DND-41 (cell line): Measurements from ENCODE around the gene FGF12.

Experiments used
- ATAC-seq: fragments of 200-7000 bp; cut with Tn5 transposase; 3 replicates; pipeline ENCODE4 v1.9.1; 2021; ENCODE audit warnings: low read depth; ENCODE audit not compliant: insufficient read depth
- DNase-seq: peaks from one replicate; pipeline ENCODE4 v3.0.0-alpha.2; 2020
- H2AFZ ChIP-seq: 2 replicates; pipeline ENCODE4 v1.6.0; 2012; ENCODE audit warnings: low read depth, low read length
- H3K27ac ChIP-seq: 2 replicates; pipeline ENCODE4 v1.5.1; 2012; ENCODE audit warnings: low read length, inconsistent platforms
- H3K27me3 ChIP-seq: fragments of 200-600 bp; sonication (generic); 2 replicates; pipeline ENCODE4 v1.6.0; 2012; ENCODE audit warnings: low read length, mild to moderate bottlenecking, inconsistent platforms; ENCODE audit not compliant: insufficient read depth, poor library complexity
- H3K36me3 ChIP-seq: 2 replicates; pipeline ENCODE4 v1.5.1; 2012; ENCODE audit warnings: low read length, inconsistent platforms; ENCODE audit not compliant: insufficient read depth
- H3K4me1 ChIP-seq: 2 replicates; pipeline ENCODE4 v1.5.1; 2012; ENCODE audit warnings: mild to moderate bottlenecking, low read length; ENCODE audit not compliant: insufficient read depth
- H3K4me2 ChIP-seq: 2 replicates; pipeline ENCODE4 v1.6.0; 2012; ENCODE audit warnings: mild to moderate bottlenecking, moderate library complexity, low read length, inconsistent platforms; ENCODE audit not compliant: insufficient read depth
- H3K4me3 ChIP-seq, 2 experiments: fragments of 200-600 bp in 1 of 2; shearing (Covaris generic) in 1 of 2; 2 replicates each; pipeline ENCODE4 v1.5.1; 2012 to 2016; ENCODE audit warnings: inconsistent platforms in 2 of 2, low read length in 2 of 2, mild to moderate bottlenecking in 2 of 2, low read depth in 1 of 2, moderate library complexity in 1 of 2
- H3K79me2 ChIP-seq: 2 replicates; pipeline ENCODE4 v1.6.0; 2012; ENCODE audit warnings: low read length, inconsistent platforms; ENCODE audit not compliant: insufficient read depth
- H3K9ac ChIP-seq: 2 replicates; pipeline ENCODE4 v1.6.0; 2012; ENCODE audit warnings: low read depth, mild to moderate bottlenecking, inconsistent platforms, low read length, moderate library complexity
- H3K9me3 ChIP-seq: 2 replicates; pipeline ENCODE4 v1.5.1; 2012; ENCODE audit warnings: low read length, moderate library complexity, mild to moderate bottlenecking, inconsistent platforms; ENCODE audit not compliant: insufficient read depth, severe bottlenecking
- H4K20me1 ChIP-seq: 2 replicates; pipeline ENCODE4 v1.6.0; 2012; ENCODE audit warnings: low read length; ENCODE audit not compliant: insufficient read depth
- CTCF ChIP-seq: IDR thresholded peaks from 2 replicates; pipeline ENCODE4 v1.5.1; 2012; ENCODE audit warnings: borderline replicate concordance, low read length, moderate library complexity, mild to moderate bottlenecking; ENCODE audit not compliant: poor library complexity, severe bottlenecking; ENCODE audit errors: extremely low read depth
- EZH2 ChIP-seq: IDR thresholded peaks from 3 replicates; pipeline ENCODE4 v1.6.1; 2012; ENCODE audit warnings: borderline replicate concordance, low read depth, mild to moderate bottlenecking, moderate library complexity, low read length, inconsistent platforms; ENCODE audit not compliant: severe bottlenecking

Gene FGF12

GRCh38 chr3:192220915-192221314 is 506.4 kb downstream of the FGF12 start:
- no peak overlapping the region for H3K9ac ChIP-seq
- no peak overlapping the region for H3K27ac ChIP-seq
- H3K4me1 ChIP-seq = no peaks in the 10 kb centered on the region
- H3K27me3 ChIP-seq = no peaks in the 10 kb centered on the region
- no peak for DNase-seq
- no peak overlapping the region for H3K4me2 ChIP-seq
- no peak for TF ChIP-seq EZH2
- no peak for TF ChIP-seq CTCF
- H2AFZ ChIP-seq = no peak overlapping the region
- H4K20me1 ChIP-seq = no peaks in the 10 kb centered on the region
- no peak overlapping the region for H3K4me3 ChIP-seq
- H3K9me3 ChIP-seq = no peaks in the 10 kb centered on the region
- H3K36me3 ChIP-seq = no peaks in the 10 kb centered on the region
- no peaks in the 10 kb centered on the region for H3K79me2 ChIP-seq
- no peak for ATAC-seq

- Histone ChIP-seq H3K9ac (no peak overlapping the region), H3K4me2 (no peak overlapping the region), H3K79me2 (no peaks in the 10 kb centered on the region), H3K4me3 (no peak overlapping the region), H3K27ac (no peak overlapping the region), H3K36me3 (no peaks in the 10 kb centered on the region), H3K27me3 (no peaks in the 10 kb centered on the region), H3K9me3 (no peaks in the 10 kb centered on the region), H2AFZ (no peak overlapping the region), H4K20me1 (no peaks in the 10 kb centered on the region), H3K4me1 (no peaks in the 10 kb centered on the region)
- TF ChIP-seq CTCF (no peak), EZH2 (no peak)
- DNase-seq (no peak), ATAC-seq (no peak)
These were observed 507.4 kb downstream of the FGF12 start for GRCh38 chr3:192219926-192220325.

GRCh38 chr3:192216067-192216466 is 511.3 kb downstream of the FGF12 start:
- TF ChIP-seq EZH2 = no peak
- no peak for TF ChIP-seq CTCF
- Histone ChIP-seq H3K4me3 (no peak overlapping the region), H3K36me3 (no peaks in the 10 kb centered on the region), H3K79me2 (no peaks in the 10 kb centered on the region), H3K4me1 (no peaks in the 10 kb centered on the region), H3K27ac (no peak overlapping the region), H4K20me1 (no peaks in the 10 kb centered on the region), H3K4me2 (no peak overlapping the region), H3K9ac (no peak overlapping the region), H3K27me3 (no peaks in the 10 kb centered on the region), H2AFZ (no peak overlapping the region), H3K9me3 (no peaks in the 10 kb centered on the region)
- DNase-seq (no peak), ATAC-seq (no peak)

GRCh38 chr3:192212979-192213378 is 514.4 kb downstream of the FGF12 start:
- Histone ChIP-seq H3K27me3 (no peaks in the 10 kb centered on the region), H3K4me2 (no peak overlapping the region), H3K9ac (no peak overlapping the region), H3K27ac (no peak overlapping the region), H3K4me1 (no peaks in the 10 kb centered on the region), H4K20me1 (no peaks in the 10 kb centered on the region), H3K9me3 (no peaks in the 10 kb centered on the region), H2AFZ (no peak overlapping the region), H3K36me3 (no peaks in the 10 kb centered on the region), H3K4me3 (no peak overlapping the region), H3K79me2 (no peaks in the 10 kb centered on the region)
- ATAC-seq (no peak), DNase-seq (no peak)
- TF ChIP-seq EZH2 (no peak), CTCF (no peak)
